Upper lobe of right lung (tissue), 1 donor: ENCODE results near the gene SIL1. TPM values are rescaled to one million over a fixed set of nuclear protein-coding genes. Genes with fewer than 3 reads are reported as not detected.

Experiments
- ATAC-seq: fragments of 200-7000 bp; cut with Tn5 transposase; one replicate; pipeline ENCODE4 v1.9.1; 2020; ENCODE audit warnings: mild to moderate bottlenecking, moderate library complexity
- DNase-seq: peaks from one replicate; pipeline ENCODE4 v3.0.0-alpha.2; 2020
- H3K27ac ChIP-seq: fragments of 200-600 bp; one replicate; pipeline ENCODE4 v1.8.0; 2022
- H3K27me3 ChIP-seq: fragments of 200-600 bp; one replicate; pipeline ENCODE4 v1.8.0; 2022; ENCODE audit warnings: mild to moderate bottlenecking
- H3K36me3 ChIP-seq: fragments of 200-600 bp; one replicate; pipeline ENCODE4 v1.8.0; 2022
- H3K4me1 ChIP-seq: fragments of 200-600 bp; one replicate; pipeline ENCODE4 v1.8.0; 2022
- H3K4me3 ChIP-seq: fragments of 200-600 bp; one replicate; pipeline ENCODE4 v1.8.0; 2022; ENCODE audit warnings: mild to moderate bottlenecking
- H3K9me3 ChIP-seq: fragments of 200-600 bp; one replicate; pipeline ENCODE4 v1.8.0; 2022
- intact Hi-C: fragments of 100-400 bp; cut with DNase I; formaldehyde crosslinking; loops from one replicate; pipeline ENCODE4 v1.11.0; 2022
- total RNA-seq: library from RNA; stranded (reverse); fragmentation: NEBNext Ultra II Directional; extraction: Animal tissue kit (Norgen Biotek cat#: 25700); gene quantifications from one replicate; pipeline ENCODE4 v1.2.1, GENCODE V29; 2021
- TF ChIP-seq, protein P1 (sequence below): fragments of 200-600 bp; IDR thresholded peaks from one replicate; pipeline ENCODE4 v1.8.0; 2022; ENCODE audit warnings: antibody characterized with exemption
- donor health status: DM: no; HTN: yes; CAD: no; lungs with severe emphysema.

SIL1 gene
- total RNA-seq, 1 donor from 2014 or later = 56.9 TPM

DNA sequence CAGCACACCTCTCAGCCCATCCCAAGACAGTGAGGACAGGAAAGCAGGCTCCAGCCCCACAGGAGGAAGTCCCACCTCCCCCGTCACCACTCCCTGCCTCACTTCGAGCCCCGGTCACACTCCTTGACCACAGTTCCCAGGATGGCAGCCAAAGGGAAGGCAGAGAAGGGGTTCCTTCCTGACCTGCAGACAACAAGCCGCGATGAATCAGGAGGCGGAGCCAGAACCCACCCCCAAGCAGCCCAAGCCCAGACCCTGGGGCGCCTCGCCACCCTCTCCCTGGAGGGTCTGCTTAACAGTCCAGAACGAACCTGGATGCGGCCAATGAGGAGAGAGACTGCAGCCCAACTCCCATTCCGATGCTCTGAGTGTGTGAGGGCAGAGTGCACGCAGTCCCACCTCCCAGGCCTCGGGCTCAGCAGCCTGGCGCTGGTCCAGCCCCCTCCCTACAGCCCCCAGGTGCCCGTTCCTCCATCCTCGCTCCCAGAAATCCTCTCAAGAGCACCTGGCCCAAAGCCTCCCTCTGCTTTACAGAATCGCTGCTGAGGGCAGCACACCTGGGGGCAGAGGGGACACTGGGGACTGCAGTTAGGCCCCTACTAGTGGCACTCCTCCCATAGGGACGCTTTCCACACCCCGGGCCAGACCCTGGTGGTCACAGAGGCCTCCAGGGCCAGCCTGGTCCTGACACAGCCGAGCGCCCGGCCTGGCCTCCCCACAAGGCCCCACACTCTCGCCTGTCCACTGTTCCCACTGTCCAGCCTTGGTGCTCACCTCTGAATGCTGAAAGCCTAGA is 253.4 kb downstream of the SIL1 start:
- no peak for ATAC-seq
- H3K4me3 ChIP-seq = no peak overlapping the region
- DNase-seq = no peak

DNA sequence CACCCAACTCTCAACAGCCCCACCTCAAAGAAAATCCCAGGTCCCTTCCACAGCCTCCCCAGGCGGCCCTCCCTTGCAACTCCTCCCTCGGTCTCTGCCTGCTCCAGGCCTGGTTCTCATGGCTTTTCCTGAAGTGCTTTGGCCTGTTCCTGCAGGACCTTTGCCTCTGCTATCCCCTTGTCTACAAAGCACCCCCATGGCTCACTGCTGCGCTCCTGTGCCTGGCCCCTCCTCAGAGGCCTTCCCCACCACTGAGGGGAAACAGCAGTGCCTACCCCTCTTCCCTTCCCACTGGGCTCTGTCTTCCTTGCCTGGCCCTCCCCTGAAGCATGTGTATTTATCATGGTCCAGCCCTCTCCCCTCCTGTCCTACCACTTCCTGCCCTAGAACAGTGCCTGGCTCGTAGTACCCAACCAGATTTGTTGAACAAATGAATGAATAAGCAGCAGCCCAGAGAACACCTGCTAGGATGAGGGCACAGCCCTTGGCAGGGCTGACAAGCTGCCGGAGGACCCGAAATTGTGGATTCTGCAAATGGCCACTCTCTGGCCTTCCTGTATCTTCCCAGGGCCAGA is 254.5 kb downstream of the SIL1 start:
- H3K4me1 ChIP-seq = no peaks in the 10 kb centered on the region
- TF ChIP-seq, protein P1, sequence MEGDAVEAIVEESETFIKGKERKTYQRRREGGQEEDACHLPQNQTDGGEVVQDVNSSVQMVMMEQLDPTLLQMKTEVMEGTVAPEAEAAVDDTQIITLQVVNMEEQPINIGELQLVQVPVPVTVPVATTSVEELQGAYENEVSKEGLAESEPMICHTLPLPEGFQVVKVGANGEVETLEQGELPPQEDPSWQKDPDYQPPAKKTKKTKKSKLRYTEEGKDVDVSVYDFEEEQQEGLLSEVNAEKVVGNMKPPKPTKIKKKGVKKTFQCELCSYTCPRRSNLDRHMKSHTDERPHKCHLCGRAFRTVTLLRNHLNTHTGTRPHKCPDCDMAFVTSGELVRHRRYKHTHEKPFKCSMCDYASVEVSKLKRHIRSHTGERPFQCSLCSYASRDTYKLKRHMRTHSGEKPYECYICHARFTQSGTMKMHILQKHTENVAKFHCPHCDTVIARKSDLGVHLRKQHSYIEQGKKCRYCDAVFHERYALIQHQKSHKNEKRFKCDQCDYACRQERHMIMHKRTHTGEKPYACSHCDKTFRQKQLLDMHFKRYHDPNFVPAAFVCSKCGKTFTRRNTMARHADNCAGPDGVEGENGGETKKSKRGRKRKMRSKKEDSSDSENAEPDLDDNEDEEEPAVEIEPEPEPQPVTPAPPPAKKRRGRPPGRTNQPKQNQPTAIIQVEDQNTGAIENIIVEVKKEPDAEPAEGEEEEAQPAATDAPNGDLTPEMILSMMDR = no peak
- no peak for DNase-seq

More for the DNA sequence above, 253.4 kb downstream of the SIL1 start:
- TF ChIP-seq, protein P1 = no peak
- Histone ChIP-seq H3K27me3 (no peaks in the 10 kb centered on the region), H3K4me1 (no peaks in the 10 kb centered on the region), H3K27ac (no peak overlapping the region), H3K36me3 (peaks cover 15% of the 10 kb centered on the region), H3K9me3 (no peaks in the 10 kb centered on the region)
- intact Hi-C loops = no loop called here

DNA sequence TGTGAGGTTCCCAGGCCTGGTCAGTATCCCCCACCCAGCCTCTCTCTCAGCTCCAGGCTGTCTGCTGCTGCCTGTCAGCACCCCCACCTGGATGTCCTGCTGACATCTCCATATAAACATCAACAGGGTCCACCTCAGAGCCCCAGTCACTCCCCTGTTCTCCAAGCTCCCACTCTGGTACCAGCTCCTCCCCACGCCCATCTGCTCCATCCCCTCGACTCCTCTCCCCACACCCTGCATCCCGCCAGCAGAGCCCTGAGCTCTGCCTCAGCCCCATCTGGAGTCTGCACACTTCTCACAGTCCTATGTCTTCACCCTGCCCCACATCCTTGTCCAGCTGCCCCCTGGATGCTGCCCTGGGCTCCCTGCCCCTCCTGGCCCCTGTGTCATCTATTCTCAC is 255.3 kb downstream of the SIL1 start:
- peaks cover 15% of the 10 kb centered on the region for H3K36me3 ChIP-seq
- no peaks in the 10 kb centered on the region for H3K9me3 ChIP-seq
- TF ChIP-seq, protein P1 = no peak
- intact Hi-C loops = no loop called here
- H3K4me3 ChIP-seq = no peak overlapping the region
- peaks cover 3% of the 10 kb centered on the region for H3K4me1 ChIP-seq
- ATAC-seq (no peak), DNase-seq (no peak)
- no peaks in the 10 kb centered on the region for H3K27me3 ChIP-seq
- H3K27ac ChIP-seq = no peak overlapping the region

More for the DNA sequence above, 254.5 kb downstream of the SIL1 start:
- Histone ChIP-seq H3K36me3 (peaks cover 15% of the 10 kb centered on the region), H3K27ac (no peak overlapping the region), H3K4me3 (no peak overlapping the region), H3K9me3 (no peaks in the 10 kb centered on the region), H3K27me3 (no peaks in the 10 kb centered on the region)
- no peak for ATAC-seq
- intact Hi-C loops = no loop called here

DNA sequence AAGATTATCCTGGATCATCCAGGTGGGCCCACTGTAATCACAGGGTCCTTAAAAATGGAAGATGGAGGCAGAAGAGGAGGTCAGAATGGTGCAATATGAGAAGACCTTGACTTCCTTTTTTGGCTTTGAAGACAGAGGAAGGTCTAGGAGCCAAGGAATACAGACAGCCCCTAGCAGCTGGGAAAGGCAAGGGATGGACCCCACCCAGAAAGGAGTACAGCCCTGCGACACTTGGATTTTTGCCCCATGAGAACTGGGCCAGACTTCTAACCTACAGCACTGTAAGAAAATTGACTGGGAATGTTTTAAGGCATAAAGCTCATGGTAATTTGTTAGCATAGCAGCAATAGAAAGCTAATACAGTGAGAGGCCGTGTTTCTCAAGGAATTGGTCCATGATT is 256.1 kb downstream of the SIL1 start:
- no peaks in the 10 kb centered on the region for H3K27me3 ChIP-seq
- peaks cover 3% of the 10 kb centered on the region for H3K4me1 ChIP-seq
- H3K27ac ChIP-seq = no peak overlapping the region
- H3K4me3 ChIP-seq = no peak overlapping the region
- H3K36me3 ChIP-seq = peaks cover 11% of the 10 kb centered on the region
- DNase-seq (no peak), ATAC-seq (no peak)
- TF ChIP-seq, protein P1 = no peak
- no peaks in the 10 kb centered on the region for H3K9me3 ChIP-seq
- intact Hi-C loops = no loop called here

DNA sequence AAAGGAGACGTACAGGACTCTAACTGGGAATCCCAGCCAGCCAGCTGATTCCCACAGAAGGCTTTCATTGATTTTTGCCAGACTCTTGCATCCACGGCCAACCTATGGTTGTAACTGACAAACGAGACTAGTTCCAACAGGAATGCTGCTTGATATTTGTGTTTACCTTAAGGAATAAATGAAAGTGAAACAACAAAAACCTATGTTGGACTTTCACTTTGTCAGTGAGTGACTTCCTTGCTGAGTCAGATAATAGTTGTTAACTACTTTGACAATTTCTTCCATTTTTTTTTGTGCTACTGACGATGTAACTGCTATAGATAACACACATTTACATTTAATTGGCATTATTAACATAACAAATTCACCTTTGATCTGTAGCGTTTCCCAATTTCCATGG is 259.6 kb downstream of the SIL1 start:
- Histone ChIP-seq H3K27me3 (no peaks in the 10 kb centered on the region), H3K4me3 (no peak overlapping the region), H3K36me3 (peaks cover 21% of the 10 kb centered on the region), H3K4me1 (peaks cover 6% of the 10 kb centered on the region), H3K27ac (no peak overlapping the region), H3K9me3 (no peaks in the 10 kb centered on the region)
- TF ChIP-seq, protein P1 = no peak
- intact Hi-C loops = no loop called here
- DNase-seq (no peak), ATAC-seq (no peak)
